Measurements from ENCODE around the gene KRTAP10-3. TPM values are rescaled to one million over a fixed set of nuclear protein-coding genes. Genes with fewer than 3 reads are reported as not detected.

The KRTAP10-3 gene
- total RNA-seq, 1 donor from 2014 or later, result not detected

DNA sequence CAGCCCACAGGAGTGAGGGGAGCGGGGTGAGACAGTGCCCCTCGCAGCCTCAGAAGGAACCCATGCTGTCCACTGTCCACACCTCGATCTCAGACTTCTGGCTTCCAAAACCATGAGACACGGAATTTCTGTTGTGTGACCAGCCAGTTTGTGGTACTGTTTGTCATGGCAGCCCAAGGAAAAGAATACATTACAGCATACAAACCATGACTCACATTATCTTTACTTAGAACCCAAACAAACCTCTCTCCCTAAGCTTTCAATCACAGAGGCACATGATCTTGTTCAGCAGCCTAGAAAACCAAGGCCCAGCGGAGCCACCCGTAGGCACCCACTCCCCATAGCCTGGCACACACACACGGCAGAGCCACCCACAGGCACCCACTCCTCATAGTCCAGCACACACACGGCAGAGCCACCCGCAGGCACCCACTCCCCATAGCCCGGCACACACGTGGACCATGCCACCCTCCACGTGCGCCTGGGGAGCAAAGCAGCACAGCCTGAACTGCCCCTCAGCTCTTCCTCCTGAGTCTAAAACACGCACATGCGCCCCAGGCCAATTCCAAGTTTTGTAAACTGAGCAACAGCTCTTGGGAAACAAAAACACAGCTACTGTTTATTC is 14.5 kb upstream of the KRTAP10-3 start:
- H3K36me3 ChIP-seq, result no peaks in the 10 kb centered on the region
- H3K4me1 ChIP-seq, result no peaks in the 10 kb centered on the region
- no peak overlapping the region for H3K4me3 ChIP-seq
- intact Hi-C loops (cut with DNase I), result no loop called here
- TF ChIP-seq, protein P1, sequence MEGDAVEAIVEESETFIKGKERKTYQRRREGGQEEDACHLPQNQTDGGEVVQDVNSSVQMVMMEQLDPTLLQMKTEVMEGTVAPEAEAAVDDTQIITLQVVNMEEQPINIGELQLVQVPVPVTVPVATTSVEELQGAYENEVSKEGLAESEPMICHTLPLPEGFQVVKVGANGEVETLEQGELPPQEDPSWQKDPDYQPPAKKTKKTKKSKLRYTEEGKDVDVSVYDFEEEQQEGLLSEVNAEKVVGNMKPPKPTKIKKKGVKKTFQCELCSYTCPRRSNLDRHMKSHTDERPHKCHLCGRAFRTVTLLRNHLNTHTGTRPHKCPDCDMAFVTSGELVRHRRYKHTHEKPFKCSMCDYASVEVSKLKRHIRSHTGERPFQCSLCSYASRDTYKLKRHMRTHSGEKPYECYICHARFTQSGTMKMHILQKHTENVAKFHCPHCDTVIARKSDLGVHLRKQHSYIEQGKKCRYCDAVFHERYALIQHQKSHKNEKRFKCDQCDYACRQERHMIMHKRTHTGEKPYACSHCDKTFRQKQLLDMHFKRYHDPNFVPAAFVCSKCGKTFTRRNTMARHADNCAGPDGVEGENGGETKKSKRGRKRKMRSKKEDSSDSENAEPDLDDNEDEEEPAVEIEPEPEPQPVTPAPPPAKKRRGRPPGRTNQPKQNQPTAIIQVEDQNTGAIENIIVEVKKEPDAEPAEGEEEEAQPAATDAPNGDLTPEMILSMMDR (IDR thresholded peaks at IDR 0.05), result no peak
- H3K9me3 ChIP-seq, result no peaks in the 10 kb centered on the region
- H3K27me3 ChIP-seq, result no peaks in the 10 kb centered on the region
- ATAC-seq (no peak), DNase-seq (peak; percentile 45)
- no peak overlapping the region for H3K27ac ChIP-seq

DNA sequence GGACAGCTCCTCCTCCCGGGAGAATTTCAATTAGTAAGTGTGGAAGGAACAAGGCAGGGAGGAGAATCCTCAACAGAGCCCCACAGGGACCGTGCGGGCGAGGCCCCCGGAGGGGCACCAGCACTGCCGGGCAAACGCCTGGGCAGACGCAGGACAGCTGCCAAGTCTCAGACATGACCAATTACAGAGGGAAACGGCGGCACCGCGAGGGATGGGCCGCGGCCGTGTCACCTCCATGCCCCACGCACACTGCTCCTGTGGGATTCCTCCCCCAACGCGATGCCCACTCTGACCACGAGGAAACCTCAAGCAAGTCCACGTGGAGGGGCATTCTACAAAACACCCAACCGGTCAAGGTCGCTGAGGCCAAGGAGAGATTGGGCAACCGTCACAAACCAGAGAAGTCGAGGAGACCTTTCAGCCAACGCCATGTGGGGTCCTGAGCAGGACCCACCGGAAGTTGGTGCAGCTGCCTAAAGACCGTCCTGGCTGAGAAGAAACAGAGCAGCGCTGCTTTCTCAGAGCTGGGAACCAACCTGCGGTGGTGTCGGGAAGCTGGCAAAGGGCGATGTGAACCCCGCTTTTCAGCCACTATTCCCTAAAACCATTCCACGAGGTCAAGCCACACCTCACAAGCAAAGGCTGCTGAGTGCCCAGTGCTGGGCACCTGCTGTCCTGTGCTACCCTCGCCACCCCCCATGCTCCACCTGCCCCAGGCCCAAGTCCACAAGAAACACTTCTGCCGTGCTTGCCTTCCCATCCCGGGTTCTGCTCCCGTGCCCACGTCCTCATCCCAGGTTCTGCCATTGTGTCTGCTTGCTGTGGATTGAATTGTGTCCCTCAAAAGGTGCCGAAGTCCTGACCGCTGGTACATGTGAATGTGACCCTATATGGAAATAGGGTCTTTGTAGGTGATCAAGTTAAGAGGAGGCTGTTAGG is 13.5 kb upstream of the KRTAP10-3 start:
- Histone ChIP-seq H3K27ac (no peak overlapping the region), H3K4me3 (no peak overlapping the region), H3K9me3 (no peaks in the 10 kb centered on the region), H3K36me3 (no peaks in the 10 kb centered on the region), H3K4me1 (no peaks in the 10 kb centered on the region), H3K27me3 (no peaks in the 10 kb centered on the region)
- DNase-seq (peak; percentile 56), ATAC-seq (no peak)
- TF ChIP-seq, protein P1 (IDR thresholded peaks at IDR 0.05), result no peak
- intact Hi-C loops (cut with DNase I), result no loop called here

DNA sequence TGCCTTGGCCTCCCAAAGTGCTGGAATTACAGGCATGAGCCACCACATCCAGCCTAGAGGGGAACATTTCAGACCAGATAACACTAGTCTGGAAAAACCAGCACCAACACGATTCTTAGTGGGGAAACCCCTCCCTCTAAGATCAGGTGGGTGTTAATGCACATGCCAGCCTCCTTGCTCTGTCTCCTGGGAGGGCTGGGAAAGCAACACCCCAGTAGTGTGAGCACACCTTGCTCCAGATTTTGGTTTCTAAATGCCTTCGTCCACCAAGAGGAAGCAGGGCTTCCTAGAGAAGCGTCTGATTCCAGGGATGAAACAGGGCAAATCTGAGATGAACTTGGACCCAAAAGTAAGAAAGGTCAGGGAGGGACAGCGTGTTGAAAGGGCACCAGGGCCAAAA is 12.7 kb upstream of the KRTAP10-3 start:
- TF ChIP-seq, protein P1 (IDR thresholded peaks at IDR 0.05), result no peak
- H3K9me3 ChIP-seq, result no peaks in the 10 kb centered on the region
- H3K36me3 ChIP-seq, result no peaks in the 10 kb centered on the region
- DNase-seq (peak; percentile 17), ATAC-seq (no peak)
- no peaks in the 10 kb centered on the region for H3K4me1 ChIP-seq
- H3K27me3 ChIP-seq, result no peaks in the 10 kb centered on the region
- no peak overlapping the region for H3K27ac ChIP-seq
- no peak overlapping the region for H3K4me3 ChIP-seq
- intact Hi-C loops (cut with DNase I), result no loop called here

DNA sequence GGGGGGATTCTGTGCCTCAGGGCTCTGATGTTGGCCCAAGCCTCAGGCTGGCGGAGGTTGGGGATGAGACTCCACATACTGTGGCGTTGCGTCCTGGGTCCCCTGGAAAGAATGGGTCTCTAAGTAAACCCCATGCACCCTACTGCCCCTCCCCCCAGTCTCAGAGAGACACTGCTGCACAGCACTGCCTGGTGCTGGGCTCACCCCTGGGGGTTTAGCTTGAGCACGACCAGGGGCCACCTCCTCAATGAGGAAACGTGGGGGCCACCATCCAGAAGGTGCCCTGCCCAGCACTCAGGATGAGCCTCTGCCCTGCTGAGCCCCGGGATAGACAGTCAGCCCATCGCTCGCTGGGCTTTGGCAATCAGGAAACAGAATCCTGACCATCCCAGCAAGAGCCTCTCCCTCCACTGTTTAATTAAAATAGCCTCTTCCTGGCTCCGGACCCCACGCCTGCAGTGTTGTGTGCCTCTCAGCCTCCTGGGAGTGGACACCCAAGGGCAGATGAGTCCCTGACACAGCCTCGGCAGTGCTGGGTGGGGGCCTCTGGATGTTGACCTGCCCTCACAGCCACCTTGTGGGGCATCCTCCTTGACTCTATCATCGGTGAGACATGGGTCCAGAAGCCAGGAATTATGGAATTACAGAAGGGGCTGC is 11.4 kb upstream of the KRTAP10-3 start:
- no peaks in the 10 kb centered on the region for H3K9me3 ChIP-seq
- no peaks in the 10 kb centered on the region for H3K36me3 ChIP-seq
- no peaks in the 10 kb centered on the region for H3K4me1 ChIP-seq
- DNase-seq, result peak; percentile 48
- H3K27ac ChIP-seq, result no peak overlapping the region
- H3K27me3 ChIP-seq, result no peaks in the 10 kb centered on the region
- intact Hi-C loops (cut with DNase I), result no loop called here
- TF ChIP-seq, protein P1 (IDR thresholded peaks at IDR 0.05), result no peak
- no peak overlapping the region for H3K4me3 ChIP-seq
- no peak for ATAC-seq

DNA sequence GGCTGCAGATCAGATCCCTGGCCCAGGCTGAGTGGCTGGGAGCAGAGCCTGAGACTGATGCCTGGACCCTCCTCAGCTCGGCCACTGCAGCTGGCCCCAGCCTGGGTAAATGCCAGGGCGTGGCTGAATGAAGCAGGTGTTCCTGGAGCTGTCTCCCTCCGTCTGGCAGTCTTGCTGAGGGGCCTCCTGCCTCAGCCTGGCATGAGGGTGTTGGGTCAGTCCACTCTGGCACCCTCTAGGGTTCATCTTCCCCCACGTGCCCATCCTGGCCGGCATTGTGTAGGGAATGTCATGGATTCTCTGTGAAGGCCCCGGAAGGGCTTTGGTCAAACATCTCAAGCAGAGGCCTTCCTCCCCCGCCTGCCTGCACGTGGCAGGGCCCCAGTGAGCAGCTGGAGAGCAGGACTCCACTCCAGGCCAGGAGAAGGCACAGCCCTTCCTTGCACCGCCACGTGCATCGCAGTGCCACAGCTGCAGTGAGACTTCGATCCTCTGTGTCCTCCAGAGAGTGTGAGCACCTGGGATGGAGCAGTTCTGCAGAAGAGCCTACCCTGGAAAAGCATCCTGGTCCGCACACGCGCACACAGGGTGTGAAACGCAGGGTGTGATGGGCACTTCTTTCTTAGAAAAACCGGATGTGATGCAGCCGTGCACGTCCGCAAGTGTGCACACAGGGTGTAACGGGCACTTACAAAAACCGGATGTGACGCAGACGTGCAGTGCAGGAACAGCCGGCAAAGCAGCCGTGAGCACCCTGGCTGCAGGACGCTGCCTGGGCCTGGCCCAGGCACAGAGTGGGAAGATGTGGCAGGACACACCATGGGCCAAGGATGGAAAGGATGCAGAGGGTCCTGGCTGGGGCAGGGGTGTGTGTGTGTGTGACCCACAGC is 10.3 kb upstream of the KRTAP10-3 start:
- intact Hi-C loops (cut with DNase I), result no loop called here
- no peaks in the 10 kb centered on the region for H3K36me3 ChIP-seq
- no peak overlapping the region for H3K27ac ChIP-seq
- TF ChIP-seq, protein P1 (IDR thresholded peaks at IDR 0.05), result no peak
- no peaks in the 10 kb centered on the region for H3K9me3 ChIP-seq
- DNase-seq, result peak; percentile 41
- H3K4me1 ChIP-seq, result no peaks in the 10 kb centered on the region
- no peak for ATAC-seq
- H3K4me3 ChIP-seq, result no peak overlapping the region
- no peaks in the 10 kb centered on the region for H3K27me3 ChIP-seq

Measured in upper lobe of right lung (tissue), 1 donor.